Fibroblast of lung (primary cell): ENCODE measurements around the gene OR1S2. TPM values are rescaled to one million over a fixed set of nuclear protein-coding genes. Genes with fewer than 3 reads are reported as not detected.

Experiments used
- DNase-seq, 2 donors: peaks; one replicate each; pipeline versions ENCODE4 v3.0.0 to v3.0.0-alpha.2; 2010; ENCODE audit warnings: low read depth in 2 of 2
- H2AFZ ChIP-seq: 2 replicates; pipeline ENCODE4 v1.5.1; 2012; ENCODE audit warnings: low read length, control low read depth, inconsistent platforms
- H3K27ac ChIP-seq: 2 replicates; pipeline ENCODE4 v1.5.1; 2011; ENCODE audit warnings: low read length, control low read depth; ENCODE audit not compliant: insufficient read depth
- H3K27me3 ChIP-seq: 2 replicates; pipeline ENCODE4 v1.5.1; 2011; ENCODE audit warnings: mild to moderate bottlenecking, low read length; ENCODE audit not compliant: control insufficient read depth, insufficient read depth
- H3K36me3 ChIP-seq: 2 replicates; pipeline ENCODE4 v1.5.1; 2011; ENCODE audit warnings: low read length; ENCODE audit not compliant: control insufficient read depth, insufficient read depth
- H3K4me1 ChIP-seq: 2 replicates; pipeline ENCODE4 v1.5.1; 2011; ENCODE audit warnings: low read length; ENCODE audit not compliant: control insufficient read depth, insufficient read depth; ENCODE audit errors: extremely low read depth
- H3K4me2 ChIP-seq: 2 replicates; pipeline ENCODE4 v1.5.1; 2011; ENCODE audit warnings: low read length, control low read depth; ENCODE audit not compliant: insufficient read depth; ENCODE audit errors: extremely low read depth
- H3K4me3 ChIP-seq, 4 experiments: fragments of 200-600 bp in 1 of 4; sonication (generic) in 1 of 4; replicated peaks in 1 of 4; 2 replicates each; pipeline ENCODE4 v1.5.1; 2011 to 2016; ENCODE audit warnings: low read length in 4 of 4, low read depth in 3 of 4, mild to moderate bottlenecking in 3 of 4, control low read depth in 2 of 4, inconsistent platforms in 1 of 4, mixed read lengths in 1 of 4; ENCODE audit not compliant: insufficient read depth in 1 of 4; ENCODE audit errors: control extremely low read depth in 1 of 4
- H3K79me2 ChIP-seq: 2 replicates; pipeline ENCODE4 v1.5.1; 2012; ENCODE audit warnings: mild to moderate bottlenecking, low read length, inconsistent platforms; ENCODE audit not compliant: control insufficient read depth, insufficient read depth
- H3K9ac ChIP-seq: 2 replicates; pipeline ENCODE4 v1.5.1; 2011; ENCODE audit warnings: mild to moderate bottlenecking, low read length, control low read depth; ENCODE audit not compliant: insufficient read depth
- H3K9me3 ChIP-seq: 2 replicates; pipeline ENCODE4 v1.5.1; 2012; ENCODE audit warnings: low read depth, low read length; ENCODE audit not compliant: control insufficient read depth, insufficient read depth
- H4K20me1 ChIP-seq: 2 replicates; pipeline ENCODE4 v1.5.1; 2011; ENCODE audit warnings: low read length; ENCODE audit not compliant: control insufficient read depth, insufficient read depth; ENCODE audit errors: extremely low read depth
- CTCF ChIP-seq, 2 donors: IDR thresholded peaks in 1 of 2; conservative IDR thresholded peaks in 1 of 2; 1 replicate in 1 of 2; 2 replicates in 1 of 2; pipeline ENCODE4 v1.5.1; 2011 to 2012; ENCODE audit warnings: low read length in 2 of 2, control low read depth in 1 of 2, inconsistent platforms in 1 of 2, low read depth in 1 of 2, mild to moderate bottlenecking in 1 of 2
- EZH2 ChIP-seq: IDR thresholded peaks from 2 replicates; pipeline ENCODE4 v1.5.1; 2012; ENCODE audit warnings: low read length, control low read depth, mild to moderate bottlenecking; ENCODE audit errors: missing control alignments
- polyA plus RNA-seq, 2 donors: library from polyadenylated mRNA; depleted of rRNA in 1 of 2; stranded (reverse) in 1 of 2; unstranded in 1 of 2; fragments of >200 nt; gene quantifications; 2 replicates each; pipeline ENCODE4 v1.2.1, GENCODE V29; 2011 to 2012; ENCODE audit warnings: missing spikeins in 1 of 2
- total RNA-seq: library from RNA; depleted of rRNA; stranded (reverse); fragments of >200 nt; gene quantifications from 2 replicates; pipeline ENCODE4 v1.2.1, GENCODE V29; 2014

The OR1S2 gene
- total and polyA plus RNA-seq, 2 donors (not counting 1 experiment from before 2014, with no cell fraction given), result not detected

GRCh38 chr11:58199271-58199670, 4.7 kb downstream of the OR1S2 start:
- TF ChIP-seq CTCF (conservative IDR thresholded peaks at IDR 0.05 in 1 of 2, IDR thresholded peaks at IDR 0.05 in 1 of 2; ENCODE audit: low read depth in 1 of 2, low read length in 2 of 2), result no peak
- no peak for TF ChIP-seq EZH2
- no peak overlapping the region for H2AFZ ChIP-seq
- no peaks in the 10 kb centered on the region for H3K4me1 ChIP-seq

GRCh38 chr11:58195939-58196338, 8.0 kb downstream of the OR1S2 start:
- H4K20me1 ChIP-seq, result no peaks in the 10 kb centered on the region
- no peaks in the 10 kb centered on the region for H3K27me3 ChIP-seq
- H3K4me1 ChIP-seq, result no peaks in the 10 kb centered on the region
- H3K4me2 ChIP-seq, result no peak overlapping the region
- H3K27ac ChIP-seq, result no peak overlapping the region
- H3K9me3 ChIP-seq, result no peaks in the 10 kb centered on the region
- no peak for DNase-seq
- H2AFZ ChIP-seq, result no peak overlapping the region
- no peak for TF ChIP-seq CTCF (conservative IDR thresholded peaks at IDR 0.05 in 1 of 2, IDR thresholded peaks at IDR 0.05 in 1 of 2; ENCODE audit: low read depth in 1 of 2, low read length in 2 of 2)
- no peak for TF ChIP-seq EZH2
- H3K79me2 ChIP-seq, result no peaks in the 10 kb centered on the region
- H3K9ac ChIP-seq, result no peak overlapping the region
- no peak overlapping the region for H3K4me3 ChIP-seq
- no peaks in the 10 kb centered on the region for H3K36me3 ChIP-seq

More at GRCh38 chr11:58199271-58199670, 4.7 kb downstream of the OR1S2 start:
- Histone ChIP-seq H3K27me3 (no peaks in the 10 kb centered on the region), H3K9ac (no peak overlapping the region), H3K4me3 (no peak overlapping the region), H4K20me1 (no peaks in the 10 kb centered on the region), H3K9me3 (no peaks in the 10 kb centered on the region), H3K79me2 (no peaks in the 10 kb centered on the region), H3K4me2 (no peak overlapping the region), H3K36me3 (no peaks in the 10 kb centered on the region), H3K27ac (no peak overlapping the region)
- DNase-seq, result no peak

GRCh38 chr11:58193391-58193790, 10.6 kb downstream of the OR1S2 start:
- Histone ChIP-seq H3K9me3 (no peaks in the 10 kb centered on the region), H4K20me1 (no peaks in the 10 kb centered on the region), H3K4me3 (no peak overlapping the region), H3K4me2 (no peak overlapping the region), H2AFZ (no peak overlapping the region), H3K27ac (no peak overlapping the region), H3K79me2 (no peaks in the 10 kb centered on the region), H3K4me1 (no peaks in the 10 kb centered on the region), H3K27me3 (no peaks in the 10 kb centered on the region), H3K9ac (no peak overlapping the region), H3K36me3 (no peaks in the 10 kb centered on the region)
- TF ChIP-seq CTCF (conservative IDR thresholded peaks at IDR 0.05 in 1 of 2, IDR thresholded peaks at IDR 0.05 in 1 of 2; ENCODE audit: low read depth in 1 of 2, low read length in 2 of 2) (no peak), EZH2 (no peak)
- DNase-seq, result no peak
